CD8-positive, alpha-beta memory T cell (primary cell): ENCODE measurements around the gene ATPAF2. TPM values are rescaled to one million over a fixed set of nuclear protein-coding genes. Genes with fewer than 3 reads are reported as not detected.
"Not testable (repeated sequence)": the region's sequence is repeated elsewhere in the genome, so short reads cannot be mapped to it uniquely, and the experiment has no call there.

Experiments used
- CTCF ChIA-PET: fragments of 350-600 bp; sonication (Branson Sonifier 250); formaldehyde crosslinking; loops from one replicate; lab custom pipeline; 2021; ENCODE audit warnings: antibody characterized with exemption; lab: Charles Lee
- POLR2A ChIA-PET: fragments of 350-600 bp; sonication (Branson Sonifier 250); formaldehyde crosslinking; loops from one replicate; lab custom pipeline; 2021; ENCODE audit warnings: antibody characterized with exemption; lab: Charles Lee
- DNase-seq, 5 donors: peaks; one replicate each; pipeline versions ENCODE4 v3.0.0 to v3.0.0-alpha.2; 2020 to 2022; ENCODE audit warnings: mixed read lengths in 1 of 5
- H3K27ac ChIP-seq: one replicate; pipeline ENCODE4 v1.7.0; 2013; ENCODE audit warnings: low read depth, mild to moderate bottlenecking, low read length, moderate library complexity
- H3K27me3 ChIP-seq: 2 replicates; pipeline ENCODE4 v1.7.0; 2013; ENCODE audit warnings: low read length, mild to moderate bottlenecking; ENCODE audit not compliant: insufficient read depth, poor library complexity, severe bottlenecking
- H3K36me3 ChIP-seq: 2 replicates; pipeline ENCODE4 v1.7.0; 2013; ENCODE audit warnings: mild to moderate bottlenecking, low read length, moderate library complexity; ENCODE audit not compliant: insufficient read depth
- H3K4me1 ChIP-seq: 2 replicates; pipeline ENCODE4 v1.7.0; 2013; ENCODE audit warnings: mild to moderate bottlenecking, low read length, moderate library complexity; ENCODE audit not compliant: insufficient read depth
- H3K4me3 ChIP-seq: 2 replicates; pipeline ENCODE4 v1.7.0; 2013; ENCODE audit warnings: mild to moderate bottlenecking, low read length
- H3K9me3 ChIP-seq: 2 replicates; pipeline ENCODE4 v1.7.0; 2013; ENCODE audit warnings: mild to moderate bottlenecking, low read length
- H3K27ac Mint-ChIP-seq, 8 donors: one replicate each; pipeline ENCODE4 v1.8.0; 2020 to 2021; ENCODE audit warnings: mixed read lengths in 8 of 8, mild to moderate bottlenecking in 6 of 8, inconsistent platforms in 3 of 8, moderate library complexity in 3 of 8
- H3K27me3 Mint-ChIP-seq, 2 donors: one replicate each; pipeline ENCODE4 v1.8.0; 2020 to 2021; ENCODE audit warnings: mixed read lengths in 2 of 2, mild to moderate bottlenecking in 1 of 2, moderate library complexity in 1 of 2
- H3K36me3 Mint-ChIP-seq, 3 donors: one replicate each; pipeline ENCODE4 v1.8.0; 2020 to 2021; ENCODE audit warnings: mixed read lengths in 3 of 3, inconsistent platforms in 1 of 3, mild to moderate bottlenecking in 1 of 3
- H3K4me1 Mint-ChIP-seq, 3 donors: one replicate each; pipeline ENCODE4 v1.8.0; 2020 to 2021; ENCODE audit warnings: mixed read lengths in 3 of 3, inconsistent platforms in 1 of 3, mild to moderate bottlenecking in 1 of 3
- H3K4me3 Mint-ChIP-seq, 7 donors: one replicate each; pipeline ENCODE4 v1.8.0; 2020 to 2021; ENCODE audit warnings: mixed read lengths in 7 of 7, mild to moderate bottlenecking in 6 of 7, moderate library complexity in 4 of 7, inconsistent platforms in 2 of 7
- H3K9me3 Mint-ChIP-seq, 5 donors: one replicate each; pipeline ENCODE4 v1.8.0; 2020 to 2022; ENCODE audit warnings: mixed read lengths in 5 of 5, mild to moderate bottlenecking in 3 of 5, moderate library complexity in 2 of 5, inconsistent platforms in 1 of 5
- polyA plus RNA-seq: library from polyadenylated mRNA; unstranded; fragments of 300-500 nt; fragmentation: Illumina TruSeq; gene quantifications from one replicate; pipeline ENCODE4 v1.2.3, GENCODE V29; 2021
- total RNA-seq, 2 experiments: library from RNA; stranded (reverse); gene quantifications; one replicate each; pipeline ENCODE4 v1.2.3, GENCODE V29; 2021

The ATPAF2 gene
- total and polyA plus RNA-seq, 3 experiments from 2014 or later, result 16.0 to 33.4 (median 30.4) TPM

DNA sequence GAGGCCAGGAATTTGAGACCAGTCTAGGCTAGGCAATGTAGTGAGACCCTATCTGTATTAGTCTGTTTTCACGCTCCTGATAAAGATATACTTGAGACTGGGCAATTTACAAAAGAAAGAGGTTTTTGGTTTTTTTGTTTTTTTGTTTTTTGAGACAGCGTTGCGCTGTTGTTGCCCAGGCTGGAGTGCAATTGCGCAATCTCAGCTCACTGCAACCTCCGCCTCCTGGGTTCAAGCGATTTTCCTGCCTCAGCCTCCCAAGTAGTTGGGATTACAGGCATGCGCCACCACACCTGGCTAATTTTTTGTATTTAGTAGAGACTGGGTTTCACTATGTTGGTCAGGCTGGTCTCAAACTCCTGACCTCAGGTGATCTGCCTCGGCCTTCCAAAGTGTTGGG lies 43.1 kb downstream of the ATPAF2 start:
- H3K9me3 ChIP-seq, POLR2A ChIA-PET, H3K4me1 Mint-ChIP-seq, H3K9me3 Mint-ChIP-seq, H3K27me3 Mint-ChIP-seq, H3K27ac ChIP-seq, DNase-seq, H3K36me3 ChIP-seq, H3K4me1 ChIP-seq, H3K27ac Mint-ChIP-seq, H3K36me3 Mint-ChIP-seq, H3K4me3 ChIP-seq, H3K4me3 Mint-ChIP-seq, H3K27me3 ChIP-seq: not testable (repeated sequence)
- CTCF ChIA-PET, result interaction anchor here (1.2 kb wide), 1 partner anchor 105 kb away, joined by 3 read pairs; no protein-coding TSS in a partner anchor

DNA sequence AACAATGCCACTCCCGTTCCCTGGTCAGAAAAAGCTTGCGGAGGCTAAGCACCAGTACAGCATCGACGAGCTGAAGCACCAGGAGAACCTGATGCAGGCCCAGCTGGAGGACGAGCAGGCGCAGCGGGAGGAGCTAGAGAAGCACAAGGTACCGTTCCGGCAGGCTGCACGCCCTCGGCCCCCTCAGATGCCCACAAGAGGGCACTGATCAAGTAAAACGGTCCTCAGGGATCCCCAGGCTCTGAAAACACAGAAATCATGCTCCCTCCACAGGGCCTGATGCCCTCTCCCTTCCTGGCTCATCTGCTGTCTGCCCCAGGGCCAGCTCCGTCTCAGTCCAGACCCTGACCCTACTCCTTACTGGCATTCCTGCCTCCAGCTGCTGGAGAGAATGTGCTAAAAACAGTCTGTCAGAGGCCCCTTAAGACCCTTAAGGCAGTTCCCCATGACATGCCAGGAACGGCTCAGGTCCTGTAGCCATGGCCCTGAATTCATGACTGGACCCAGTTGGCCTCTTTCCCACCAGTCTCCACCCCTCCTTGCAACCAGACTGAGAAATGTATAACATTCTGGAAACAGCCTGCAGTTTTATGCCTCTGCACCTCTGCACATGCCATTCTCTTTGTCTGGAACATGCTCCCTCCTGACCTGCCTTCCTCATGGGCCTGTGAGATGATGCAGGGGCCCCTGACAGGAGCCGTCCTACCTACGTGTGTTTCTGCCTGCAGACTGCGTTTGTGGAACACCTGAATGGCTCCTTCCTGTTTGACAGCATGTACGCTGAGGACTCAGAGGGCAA lies 44.5 kb downstream of the ATPAF2 start:
- POLR2A ChIA-PET, result no interaction called here
- Histone ChIP-seq H3K27ac (no peak overlapping the region), H3K4me1 (no peaks in the 10 kb centered on the region), H3K36me3 (no peaks in the 10 kb centered on the region), H3K4me3 (no peak overlapping the region), H3K27me3 (no peaks in the 10 kb centered on the region), H3K9me3 (no peaks in the 10 kb centered on the region)
- H3K27ac Mint-ChIP-seq, result peak overlapping the region in 1 of 8 donors; percentile 47
- CTCF ChIA-PET, result interaction anchor here (1.2 kb wide), 1 partner anchor 103 kb away, joined by 3 read pairs; no protein-coding TSS in a partner anchor
- H3K4me3 Mint-ChIP-seq, result no peak overlapping the region
- DNase-seq, result peak in 1 of 5 donors; percentile 16
- H3K4me1 Mint-ChIP-seq, result no peaks in the 10 kb centered on the region
- no peaks in the 10 kb centered on the region for H3K36me3 Mint-ChIP-seq
- no peaks in the 10 kb centered on the region for H3K27me3 Mint-ChIP-seq
- no peaks in the 10 kb centered on the region for H3K9me3 Mint-ChIP-seq

DNA sequence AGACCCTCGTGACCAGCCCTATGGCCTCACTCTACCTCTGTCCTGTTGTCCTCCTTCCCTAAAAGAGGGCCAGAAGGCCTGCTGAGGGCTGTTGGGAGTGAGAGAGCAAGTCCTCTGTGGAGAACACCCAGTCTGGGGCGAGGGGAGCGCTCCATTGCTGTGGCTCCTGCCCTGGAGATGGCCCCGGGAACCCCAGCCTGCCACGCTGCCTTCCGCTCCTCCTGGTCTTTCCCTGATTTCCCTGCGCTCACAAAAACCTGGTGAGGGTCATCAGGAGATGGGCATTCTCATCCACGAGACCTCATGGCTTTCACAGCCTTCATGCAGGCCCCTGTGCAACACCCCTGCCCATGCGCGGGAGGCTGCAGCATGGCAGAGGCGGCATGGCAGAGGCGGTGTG lies 45.1 kb downstream of the ATPAF2 start:
- ChIA-PET CTCF (no interaction called here), POLR2A (interaction anchor here (0.5 kb wide), 1 partner anchor 36 kb away, joined by 13 read pairs; no protein-coding TSS in a partner anchor)
- no peaks in the 10 kb centered on the region for H3K4me1 ChIP-seq
- H3K27me3 Mint-ChIP-seq, result no peaks in the 10 kb centered on the region
- no peak overlapping the region for H3K4me3 ChIP-seq
- no peaks in the 10 kb centered on the region for H3K9me3 Mint-ChIP-seq
- H3K27ac ChIP-seq, result no peak overlapping the region
- H3K27ac Mint-ChIP-seq, result no peak overlapping the region
- no peaks in the 10 kb centered on the region for H3K36me3 ChIP-seq
- no peaks in the 10 kb centered on the region for H3K9me3 ChIP-seq
- H3K4me3 Mint-ChIP-seq, result no peak overlapping the region
- H3K27me3 ChIP-seq, result no peaks in the 10 kb centered on the region
- no peaks in the 10 kb centered on the region for H3K36me3 Mint-ChIP-seq
- H3K4me1 Mint-ChIP-seq, result no peaks in the 10 kb centered on the region
- DNase-seq, result no peak

DNA sequence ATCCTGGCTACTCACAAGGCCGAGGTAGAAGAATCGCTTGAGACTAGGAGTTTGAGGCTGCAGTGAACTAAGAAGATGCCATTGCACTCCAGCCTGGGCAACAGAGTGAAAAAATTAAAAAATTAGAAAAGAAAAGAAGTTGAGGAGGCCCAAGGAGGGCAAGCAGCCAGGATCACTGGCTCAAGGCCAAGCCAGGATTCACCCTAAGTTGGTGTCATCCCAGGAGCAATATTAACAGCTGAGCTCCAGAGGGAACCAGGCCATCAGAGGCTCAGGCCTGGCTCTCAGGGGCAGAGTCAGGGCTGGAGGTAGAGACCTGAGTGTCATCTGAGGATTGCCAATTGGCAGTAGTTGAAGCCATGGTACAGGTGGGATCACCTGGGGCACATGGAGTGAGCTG lies 45.6 kb downstream of the ATPAF2 start:
- Mint-ChIP-seq H3K4me3 (no peak overlapping the region), H3K27ac (peak overlapping the region in 1 of 8 donors; percentile 33), H3K27me3 (no peaks in the 10 kb centered on the region), H3K36me3 (no peaks in the 10 kb centered on the region), H3K4me1 (no peaks in the 10 kb centered on the region), H3K9me3 (no peaks in the 10 kb centered on the region)
- ChIA-PET POLR2A (interaction anchor here (0.5 kb wide), 1 partner anchor 36 kb away, joined by 13 read pairs; no protein-coding TSS in a partner anchor), CTCF (interaction anchor here (1.6 kb wide), 1 partner anchor 35 kb away, joined by 4 read pairs; no protein-coding TSS in a partner anchor)
- DNase-seq, result no peak
- H3K27ac ChIP-seq, result no peak overlapping the region
- no peaks in the 10 kb centered on the region for H3K36me3 ChIP-seq
- no peak overlapping the region for H3K4me3 ChIP-seq
- no peaks in the 10 kb centered on the region for H3K9me3 ChIP-seq
- H3K4me1 ChIP-seq, result no peaks in the 10 kb centered on the region
- H3K27me3 ChIP-seq, result no peaks in the 10 kb centered on the region

DNA sequence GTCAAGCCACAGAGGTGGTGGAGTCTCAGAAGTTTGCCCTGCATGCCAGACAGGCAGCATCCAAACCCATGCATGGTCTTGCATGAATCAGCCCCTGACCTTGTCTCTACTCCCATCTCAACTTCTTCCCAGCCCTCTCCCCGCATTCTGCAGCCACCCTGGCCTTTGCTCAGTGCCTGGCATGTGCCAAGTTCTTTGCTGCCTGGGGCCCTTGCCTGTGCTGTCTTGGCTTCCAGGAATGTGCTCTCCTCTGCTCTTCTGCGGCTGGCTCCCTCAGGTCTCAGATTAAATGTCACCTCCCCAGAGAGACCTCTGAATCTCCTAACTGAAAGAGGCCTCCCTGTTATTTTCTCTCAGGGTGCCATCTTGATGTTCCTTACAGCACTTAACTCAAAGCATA lies 48.7 kb downstream of the ATPAF2 start:
- no peak overlapping the region for H3K27ac ChIP-seq
- peak overlapping the region in 1 of 8 donors; percentile 37 for H3K27ac Mint-ChIP-seq
- H3K4me1 Mint-ChIP-seq, result no peaks in the 10 kb centered on the region
- CTCF ChIA-PET, result no interaction called here
- no peaks in the 10 kb centered on the region for H3K4me1 ChIP-seq
- no peak overlapping the region for H3K4me3 Mint-ChIP-seq
- no peaks in the 10 kb centered on the region for H3K36me3 ChIP-seq
- no peaks in the 10 kb centered on the region for H3K9me3 Mint-ChIP-seq
- H3K27me3 Mint-ChIP-seq, result no peaks in the 10 kb centered on the region
- H3K36me3 Mint-ChIP-seq, result no peaks in the 10 kb centered on the region
- POLR2A ChIA-PET, result no interaction called here
- no peaks in the 10 kb centered on the region for H3K27me3 ChIP-seq
- no peak overlapping the region for H3K4me3 ChIP-seq
- DNase-seq, result no peak
- H3K9me3 ChIP-seq, result no peaks in the 10 kb centered on the region

DNA sequence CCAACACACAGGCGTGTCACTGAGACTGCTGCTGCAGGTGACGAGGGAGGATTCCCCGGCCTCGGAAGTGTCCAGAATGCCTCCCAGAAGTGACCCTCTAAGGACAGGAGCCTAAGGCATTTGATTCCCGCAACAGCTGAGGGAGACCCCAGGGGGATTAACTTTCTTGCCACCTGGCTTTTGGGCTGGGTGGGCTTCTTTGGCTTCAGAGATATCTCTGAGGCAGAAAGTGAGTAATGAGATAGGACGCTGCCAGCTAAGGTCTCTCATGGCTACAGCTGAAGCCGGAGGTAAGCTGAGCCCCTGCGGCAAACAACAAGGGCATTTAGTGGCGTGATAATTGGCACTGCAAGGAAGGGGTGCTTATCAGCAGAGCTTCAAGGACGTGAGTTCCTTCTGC lies 49.4 kb downstream of the ATPAF2 start:
- H3K9me3 Mint-ChIP-seq, result no peaks in the 10 kb centered on the region
- no peak overlapping the region for H3K27ac ChIP-seq
- H3K36me3 ChIP-seq, result no peaks in the 10 kb centered on the region
- H3K27me3 ChIP-seq, result no peaks in the 10 kb centered on the region
- H3K4me1 Mint-ChIP-seq, result no peaks in the 10 kb centered on the region
- H3K36me3 Mint-ChIP-seq, result no peaks in the 10 kb centered on the region
- ChIA-PET POLR2A (no interaction called here), CTCF (no interaction called here)
- no peaks in the 10 kb centered on the region for H3K4me1 ChIP-seq
- H3K9me3 ChIP-seq, result no peaks in the 10 kb centered on the region
- H3K27me3 Mint-ChIP-seq, result no peaks in the 10 kb centered on the region
- H3K4me3 ChIP-seq, result no peak overlapping the region
- H3K4me3 Mint-ChIP-seq, result no peak overlapping the region
- no peak overlapping the region for H3K27ac Mint-ChIP-seq
- no peak for DNase-seq

DNA sequence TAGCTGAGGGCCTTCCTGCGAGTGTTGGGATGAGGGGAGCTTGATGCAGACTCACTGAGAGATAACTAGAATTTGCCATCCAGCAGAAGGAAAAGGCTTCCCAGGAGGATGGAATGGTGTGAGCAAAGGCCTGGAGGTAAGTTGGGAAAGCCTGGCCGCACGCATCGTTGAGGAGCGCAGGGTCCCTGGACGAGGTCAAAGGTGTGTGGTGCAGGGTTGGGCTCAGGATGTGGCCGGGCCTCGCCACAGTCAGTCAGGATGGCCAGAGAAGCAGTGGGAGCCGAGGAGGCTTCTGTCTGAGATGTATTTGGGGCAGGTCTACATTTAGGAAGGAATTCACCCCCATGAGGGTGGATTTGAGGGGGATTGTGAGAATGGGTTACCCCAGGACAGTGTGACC lies 49.9 kb downstream of the ATPAF2 start:
- Mint-ChIP-seq H3K4me3 (peak overlapping the region in 1 of 7 donors; percentile 5), H3K27me3 (no peaks in the 10 kb centered on the region), H3K36me3 (no peaks in the 10 kb centered on the region), H3K27ac (no peak overlapping the region), H3K9me3 (no peaks in the 10 kb centered on the region), H3K4me1 (no peaks in the 10 kb centered on the region)
- ChIA-PET CTCF (no interaction called here), POLR2A (no interaction called here)
- no peak for DNase-seq
- no peak overlapping the region for H3K27ac ChIP-seq
- H3K27me3 ChIP-seq, result no peaks in the 10 kb centered on the region
- no peaks in the 10 kb centered on the region for H3K9me3 ChIP-seq
- H3K4me3 ChIP-seq, result no peak overlapping the region
- H3K4me1 ChIP-seq, result no peaks in the 10 kb centered on the region
- H3K36me3 ChIP-seq, result no peaks in the 10 kb centered on the region

DNA sequence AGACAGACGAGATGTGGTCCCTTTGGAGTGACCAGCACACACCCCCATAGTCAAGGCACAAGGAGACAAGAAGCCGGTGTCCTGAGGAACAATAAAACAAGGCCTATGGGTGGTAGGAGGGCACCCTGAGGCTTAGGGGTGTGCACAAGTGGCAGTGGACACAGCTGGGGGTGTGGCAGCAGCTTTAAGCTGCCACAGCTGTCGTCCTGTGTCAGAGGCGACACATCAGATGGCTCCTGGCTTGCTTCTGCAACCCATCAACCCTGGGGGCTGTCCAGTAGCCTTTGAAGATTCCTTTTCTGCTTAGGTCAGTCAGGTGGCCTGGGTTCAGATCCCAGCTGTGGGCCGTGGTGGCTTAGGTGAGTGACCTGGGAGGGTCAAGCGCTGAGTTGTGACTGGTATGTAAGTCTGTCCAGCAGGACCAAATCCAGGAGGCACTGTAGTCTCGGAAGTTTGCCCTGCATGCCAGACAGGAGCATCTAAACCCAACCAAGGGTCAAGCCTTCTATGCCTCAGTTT lies 50.5 kb downstream of the ATPAF2 start:
- Histone ChIP-seq H3K4me1 (no peaks in the 10 kb centered on the region), H3K36me3 (no peaks in the 10 kb centered on the region), H3K9me3 (no peaks in the 10 kb centered on the region), H3K27me3 (no peaks in the 10 kb centered on the region), H3K4me3 (no peak overlapping the region), H3K27ac (no peak overlapping the region)
- H3K4me1 Mint-ChIP-seq, result no peaks in the 10 kb centered on the region
- DNase-seq, result no peak
- ChIA-PET CTCF (no interaction called here), POLR2A (no interaction called here)
- no peak overlapping the region for H3K4me3 Mint-ChIP-seq
- H3K9me3 Mint-ChIP-seq, result no peaks in the 10 kb centered on the region
- no peaks in the 10 kb centered on the region for H3K36me3 Mint-ChIP-seq
- no peaks in the 10 kb centered on the region for H3K27me3 Mint-ChIP-seq
- peak overlapping the region in 1 of 8 donors; percentile 15 for H3K27ac Mint-ChIP-seq
